ENCODE results near the gene ROBO2.

Gene ROBO2

DNA sequence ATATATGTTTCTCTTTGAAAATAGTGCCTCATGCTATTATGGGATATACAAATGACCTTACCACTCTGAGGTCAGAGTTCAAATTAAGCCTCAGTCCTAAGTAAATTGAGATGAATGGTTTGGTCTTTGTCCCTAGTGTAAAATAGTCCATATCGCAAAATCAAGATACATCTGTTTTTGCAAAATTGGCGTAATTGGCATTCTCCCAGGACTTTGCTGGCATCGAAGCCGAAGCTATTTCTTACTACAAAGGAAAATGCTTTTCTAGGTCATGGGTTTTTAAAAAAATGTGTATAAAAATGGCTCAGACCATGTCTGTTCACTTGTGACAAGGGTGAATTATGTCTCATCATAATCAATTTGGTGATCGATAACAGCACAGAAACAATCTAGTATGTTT is 25.9 kb downstream of the ROBO2 start:
- H3K9me3 ChIP-seq (ENCODE audit: control insufficient read depth, insufficient read depth, low read depth, low read length), result no peaks in the 10 kb centered on the region
- no peak overlapping the region for H3K27ac ChIP-seq (ENCODE audit: extremely low read depth, low read depth, low read length)
- no peaks in the 10 kb centered on the region for H3K4me1 ChIP-seq (ENCODE audit: control insufficient read depth, insufficient read depth, low read length)
- H3K36me3 ChIP-seq (ENCODE audit: control insufficient read depth in 2 of 2, insufficient read depth in 1 of 2, low read length in 2 of 2), result no peaks in the 10 kb centered on the region
- no peak overlapping the region for H3K4me3 ChIP-seq (ENCODE audit: low read depth, low read length)
- ChIA-PET CTCF (no interaction called here), POLR2A (no interaction called here)
- TF ChIP-seq ZNF335 (tag by site-specific recombination; conservative IDR thresholded peaks at IDR 0.05), result no peak

DNA sequence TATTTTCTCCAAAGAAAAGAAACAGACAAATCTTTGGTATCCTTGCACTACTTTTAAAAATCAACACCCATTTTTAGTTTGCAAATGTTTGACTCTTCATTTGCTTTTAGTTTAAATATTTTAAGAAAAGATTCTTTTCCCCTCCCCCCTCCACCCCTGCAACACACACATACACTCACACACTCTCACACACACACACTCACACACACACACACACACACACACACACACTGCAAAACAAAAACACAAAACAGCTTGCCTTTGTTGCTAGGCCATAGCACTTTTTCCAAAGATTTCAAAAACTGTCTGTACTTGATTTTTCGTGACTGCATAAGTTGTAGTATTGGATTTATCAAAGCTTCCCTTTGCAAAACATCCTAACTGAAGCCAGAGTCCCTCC is 26.9 kb downstream of the ROBO2 start:
- TF ChIP-seq, protein P1, sequence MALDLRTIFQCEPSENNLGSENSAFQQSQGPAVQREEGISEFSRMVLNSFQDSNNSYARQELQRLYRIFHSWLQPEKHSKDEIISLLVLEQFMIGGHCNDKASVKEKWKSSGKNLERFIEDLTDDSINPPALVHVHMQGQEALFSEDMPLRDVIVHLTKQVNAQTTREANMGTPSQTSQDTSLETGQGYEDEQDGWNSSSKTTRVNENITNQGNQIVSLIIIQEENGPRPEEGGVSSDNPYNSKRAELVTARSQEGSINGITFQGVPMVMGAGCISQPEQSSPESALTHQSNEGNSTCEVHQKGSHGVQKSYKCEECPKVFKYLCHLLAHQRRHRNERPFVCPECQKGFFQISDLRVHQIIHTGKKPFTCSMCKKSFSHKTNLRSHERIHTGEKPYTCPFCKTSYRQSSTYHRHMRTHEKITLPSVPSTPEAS (tag by site-specific recombination; IDR thresholded peaks at IDR 0.05), result peak; percentile 96
- TF ChIP-seq ZNF292 (tag by site-specific recombination; IDR thresholded peaks at IDR 0.05; ENCODE audit: borderline replicate concordance, low read depth), result no peak
- Histone ChIP-seq H3K4me1 (ENCODE audit: control insufficient read depth, insufficient read depth, low read length) (no peaks in the 10 kb centered on the region), H3K27ac (ENCODE audit: extremely low read depth, low read depth, low read length) (no peak overlapping the region), H3K36me3 (ENCODE audit: control insufficient read depth in 2 of 2, insufficient read depth in 1 of 2, low read length in 2 of 2) (no peaks in the 10 kb centered on the region), H3K9me3 (ENCODE audit: control insufficient read depth, insufficient read depth, low read depth, low read length) (no peaks in the 10 kb centered on the region), H3K4me3 (ENCODE audit: low read depth, low read length) (no peak overlapping the region)
- CTCF ChIA-PET, result interaction anchor here (0.6 kb wide), 1 partner anchor 16 kb away, joined by 3 read pairs; no protein-coding TSS in a partner anchor
- POLR2A ChIA-PET, result no interaction called here

GRCh38 chr3:77068808-77069207 is 28.9 kb downstream of the ROBO2 start:
- Histone ChIP-seq H3K4me3 (ENCODE audit: low read depth, low read length) (no peak overlapping the region), H3K4me1 (ENCODE audit: control insufficient read depth, insufficient read depth, low read length) (no peaks in the 10 kb centered on the region), H3K9me3 (ENCODE audit: control insufficient read depth, insufficient read depth, low read depth, low read length) (no peaks in the 10 kb centered on the region), H3K36me3 (ENCODE audit: control insufficient read depth in 2 of 2, insufficient read depth in 1 of 2, low read length in 2 of 2) (no peaks in the 10 kb centered on the region), H3K27ac (ENCODE audit: extremely low read depth, low read depth, low read length) (no peak overlapping the region)
- no peak for TF ChIP-seq ZNF510 (tag by site-specific recombination; IDR thresholded peaks at IDR 0.05; ENCODE audit: insufficient replicate concordance)
- no peak for TF ChIP-seq KLF10 (tag by site-specific recombination; IDR thresholded peaks at IDR 0.05)
- TF ChIP-seq RBAK (tag by site-specific recombination; IDR thresholded peaks at IDR 0.05), result no peak
- no peak for TF ChIP-seq ZNF571 (tag by site-specific recombination; IDR thresholded peaks at IDR 0.05)
- TF ChIP-seq, protein P2, sequence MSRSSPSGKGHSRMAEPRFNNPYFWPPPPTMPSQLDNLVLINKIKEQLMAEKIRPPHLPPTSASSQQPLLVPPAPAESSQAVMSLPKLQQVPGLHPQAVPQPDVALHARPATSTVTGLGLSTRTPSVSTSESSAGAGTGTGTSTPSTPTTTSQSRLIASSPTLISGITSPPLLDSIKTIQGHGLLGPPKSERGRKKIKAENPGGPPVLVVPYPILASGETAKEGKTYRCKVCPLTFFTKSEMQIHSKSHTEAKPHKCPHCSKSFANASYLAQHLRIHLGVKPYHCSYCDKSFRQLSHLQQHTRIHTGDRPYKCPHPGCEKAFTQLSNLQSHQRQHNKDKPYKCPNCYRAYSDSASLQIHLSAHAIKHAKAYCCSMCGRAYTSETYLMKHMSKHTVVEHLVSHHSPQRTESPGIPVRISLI (tag by site-specific recombination; IDR thresholded peaks at IDR 0.05), result no peak
- no peak for TF ChIP-seq ZNF426 (tag by site-specific recombination; IDR thresholded peaks at IDR 0.05)
- no peak for TF ChIP-seq ZNF621 (tag by site-specific recombination; IDR thresholded peaks at IDR 0.05)
- TF ChIP-seq, protein P3, sequence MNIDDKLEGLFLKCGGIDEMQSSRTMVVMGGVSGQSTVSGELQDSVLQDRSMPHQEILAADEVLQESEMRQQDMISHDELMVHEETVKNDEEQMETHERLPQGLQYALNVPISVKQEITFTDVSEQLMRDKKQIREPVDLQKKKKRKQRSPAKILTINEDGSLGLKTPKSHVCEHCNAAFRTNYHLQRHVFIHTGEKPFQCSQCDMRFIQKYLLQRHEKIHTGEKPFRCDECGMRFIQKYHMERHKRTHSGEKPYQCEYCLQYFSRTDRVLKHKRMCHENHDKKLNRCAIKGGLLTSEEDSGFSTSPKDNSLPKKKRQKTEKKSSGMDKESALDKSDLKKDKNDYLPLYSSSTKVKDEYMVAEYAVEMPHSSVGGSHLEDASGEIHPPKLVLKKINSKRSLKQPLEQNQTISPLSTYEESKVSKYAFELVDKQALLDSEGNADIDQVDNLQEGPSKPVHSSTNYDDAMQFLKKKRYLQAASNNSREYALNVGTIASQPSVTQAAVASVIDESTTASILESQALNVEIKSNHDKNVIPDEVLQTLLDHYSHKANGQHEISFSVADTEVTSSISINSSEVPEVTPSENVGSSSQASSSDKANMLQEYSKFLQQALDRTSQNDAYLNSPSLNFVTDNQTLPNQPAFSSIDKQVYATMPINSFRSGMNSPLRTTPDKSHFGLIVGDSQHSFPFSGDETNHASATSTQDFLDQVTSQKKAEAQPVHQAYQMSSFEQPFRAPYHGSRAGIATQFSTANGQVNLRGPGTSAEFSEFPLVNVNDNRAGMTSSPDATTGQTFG (tag by site-specific recombination; IDR thresholded peaks at IDR 0.05; ENCODE audit: borderline replicate concordance), result no peak
- TF ChIP-seq, protein P4, sequence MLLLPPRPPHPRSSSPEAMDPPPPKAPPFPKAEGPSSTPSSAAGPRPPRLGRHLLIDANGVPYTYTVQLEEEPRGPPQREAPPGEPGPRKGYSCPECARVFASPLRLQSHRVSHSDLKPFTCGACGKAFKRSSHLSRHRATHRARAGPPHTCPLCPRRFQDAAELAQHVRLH (tag by site-specific recombination; IDR thresholded peaks at IDR 0.05), result no peak
- TF ChIP-seq, protein P5, sequence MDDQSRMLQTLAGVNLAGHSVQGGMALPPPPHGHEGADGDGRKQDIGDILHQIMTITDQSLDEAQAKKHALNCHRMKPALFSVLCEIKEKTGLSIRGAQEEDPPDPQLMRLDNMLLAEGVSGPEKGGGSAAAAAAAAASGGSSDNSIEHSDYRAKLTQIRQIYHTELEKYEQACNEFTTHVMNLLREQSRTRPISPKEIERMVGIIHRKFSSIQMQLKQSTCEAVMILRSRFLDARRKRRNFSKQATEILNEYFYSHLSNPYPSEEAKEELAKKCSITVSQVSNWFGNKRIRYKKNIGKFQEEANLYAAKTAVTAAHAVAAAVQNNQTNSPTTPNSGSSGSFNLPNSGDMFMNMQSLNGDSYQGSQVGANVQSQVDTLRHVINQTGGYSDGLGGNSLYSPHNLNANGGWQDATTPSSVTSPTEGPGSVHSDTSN (CRISPR knock-in tag; IDR thresholded peaks at IDR 0.05), result no peak
- no peak for TF ChIP-seq ZNF670 (tag by site-specific recombination; IDR thresholded peaks at IDR 0.05; ENCODE audit: low read depth)
- TF ChIP-seq ZFHX2 (tag by site-specific recombination; conservative IDR thresholded peaks at IDR 0.05), result no peak
- no peak for TF ChIP-seq GLI2 (tag by site-specific recombination; IDR thresholded peaks at IDR 0.05; ENCODE audit: borderline replicate concordance, low read depth)
- no peak for TF ChIP-seq ZNF629 (tag by site-specific recombination; IDR thresholded peaks at IDR 0.05)
- no peak for TF ChIP-seq SCRT1 (tag by site-specific recombination; IDR thresholded peaks at IDR 0.05; ENCODE audit: borderline replicate concordance)
- no peak for TF ChIP-seq ZNF391 (tag by site-specific recombination; IDR thresholded peaks at IDR 0.05; ENCODE audit: borderline replicate concordance, low read depth)
- TF ChIP-seq, protein P6, sequence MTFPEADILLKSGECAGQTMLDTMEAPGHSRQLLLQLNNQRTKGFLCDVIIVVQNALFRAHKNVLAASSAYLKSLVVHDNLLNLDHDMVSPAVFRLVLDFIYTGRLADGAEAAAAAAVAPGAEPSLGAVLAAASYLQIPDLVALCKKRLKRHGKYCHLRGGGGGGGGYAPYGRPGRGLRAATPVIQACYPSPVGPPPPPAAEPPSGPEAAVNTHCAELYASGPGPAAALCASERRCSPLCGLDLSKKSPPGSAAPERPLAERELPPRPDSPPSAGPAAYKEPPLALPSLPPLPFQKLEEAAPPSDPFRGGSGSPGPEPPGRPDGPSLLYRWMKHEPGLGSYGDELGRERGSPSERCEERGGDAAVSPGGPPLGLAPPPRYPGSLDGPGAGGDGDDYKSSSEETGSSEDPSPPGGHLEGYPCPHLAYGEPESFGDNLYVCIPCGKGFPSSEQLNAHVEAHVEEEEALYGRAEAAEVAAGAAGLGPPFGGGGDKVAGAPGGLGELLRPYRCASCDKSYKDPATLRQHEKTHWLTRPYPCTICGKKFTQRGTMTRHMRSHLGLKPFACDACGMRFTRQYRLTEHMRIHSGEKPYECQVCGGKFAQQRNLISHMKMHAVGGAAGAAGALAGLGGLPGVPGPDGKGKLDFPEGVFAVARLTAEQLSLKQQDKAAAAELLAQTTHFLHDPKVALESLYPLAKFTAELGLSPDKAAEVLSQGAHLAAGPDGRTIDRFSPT (tag by site-specific recombination; IDR thresholded peaks at IDR 0.05), result no peak
- CTCF ChIA-PET, result no interaction called here
- POLR2A ChIA-PET, result no interaction called here

All from HEK293 (cell line).